MM.1S (cell line): ENCODE measurements around the gene DCXR.

Experiments
- DNase-seq: peaks from one replicate; pipeline ENCODE4 v3.0.0-alpha.2; 2015
- H2AFZ ChIP-seq: fragments of 300-600 bp; sonication (generic); 2 replicates; pipeline ENCODE4 v1.6.0; 2016; ENCODE audit warnings: antibody characterized with exemption, low read length
- H3F3A ChIP-seq: fragments of 300-600 bp; sonication (generic); 2 replicates; pipeline ENCODE4 v1.6.1; 2016; ENCODE audit warnings: mild to moderate bottlenecking, antibody characterized with exemption, low read length, moderate library complexity, mixed read lengths; ENCODE audit not compliant: insufficient read depth
- H3K27ac ChIP-seq: fragments of 300-600 bp; sonication (generic); 2 replicates; pipeline ENCODE4 v1.5.1; 2016; ENCODE audit warnings: mild to moderate bottlenecking, low read length
- H3K27me3 ChIP-seq: fragments of 300-600 bp; sonication (generic); replicated peaks from 2 replicates; pipeline ENCODE4 v1.6.0; 2016; ENCODE audit warnings: low read length; ENCODE audit not compliant: insufficient read depth
- H3K36me3 ChIP-seq: fragments of 300-600 bp; sonication (generic); replicated peaks from 2 replicates; pipeline ENCODE4 v1.6.1; 2016; ENCODE audit warnings: mild to moderate bottlenecking, low read length, mixed read lengths; ENCODE audit not compliant: insufficient read depth
- H3K4me1 ChIP-seq: fragments of 300-600 bp; sonication (generic); 2 replicates; pipeline ENCODE4 v1.6.1; 2016; ENCODE audit warnings: low read length, mixed read lengths
- H3K4me2 ChIP-seq: fragments of 300-600 bp; sonication (generic); 2 replicates; pipeline ENCODE4 v1.6.0; 2016; ENCODE audit warnings: low read depth, low read length
- H3K4me3 ChIP-seq: fragments of 300-600 bp; sonication (generic); 2 replicates; pipeline ENCODE4 v1.5.1; 2016; ENCODE audit warnings: low read length, mixed read lengths
- H3K79me2 ChIP-seq: fragments of 300-600 bp; sonication (generic); 2 replicates; pipeline ENCODE4 v1.6.1; 2016; ENCODE audit warnings: mixed run types, low read length, mixed read lengths
- H3K9ac ChIP-seq: fragments of 300-600 bp; sonication (generic); 2 replicates; pipeline ENCODE4 v1.6.1; 2016; ENCODE audit warnings: low read length, mixed read lengths
- H3K9me2 ChIP-seq: fragments of 300-600 bp; sonication (generic); replicated peaks from 2 replicates; pipeline ENCODE4 v1.6.1; 2016; ENCODE audit warnings: mild to moderate bottlenecking, low read length, mixed read lengths; ENCODE audit not compliant: insufficient read depth
- H3K9me3 ChIP-seq: fragments of 300-600 bp; sonication (generic); replicated peaks from 2 replicates; pipeline ENCODE4 v1.6.1; 2016; ENCODE audit warnings: mild to moderate bottlenecking, low read length, mixed read lengths; ENCODE audit not compliant: insufficient read depth
- H4K20me1 ChIP-seq: fragments of 300-600 bp; sonication (generic); 2 replicates; pipeline ENCODE4 v1.6.1; 2016; ENCODE audit warnings: mild to moderate bottlenecking, low read length, moderate library complexity, mixed read lengths; ENCODE audit not compliant: insufficient read depth
- EZH2 ChIP-seq: fragments of 300-600 bp; sonication (generic); optimal IDR thresholded peaks from 2 replicates; pipeline ENCODE3; 2017; ENCODE audit warnings: low read depth, mild to moderate bottlenecking, antibody characterized with exemption, low read length, mixed read lengths
- EZH2phosphoT487 ChIP-seq: fragments of 300-600 bp; sonication (generic); IDR thresholded peaks from 2 replicates; pipeline ENCODE4 v1.6.1; 2018; ENCODE audit warnings: antibody characterized with exemption, low read length
- TF ChIP-seq, protein P1 (sequence below): fragments of 300-600 bp; sonication (generic); IDR thresholded peaks from 2 replicates; pipeline ENCODE4 v1.5.1; 2016; ENCODE audit warnings: antibody characterized with exemption, low read length, mixed read lengths

The DCXR gene

DNA sequence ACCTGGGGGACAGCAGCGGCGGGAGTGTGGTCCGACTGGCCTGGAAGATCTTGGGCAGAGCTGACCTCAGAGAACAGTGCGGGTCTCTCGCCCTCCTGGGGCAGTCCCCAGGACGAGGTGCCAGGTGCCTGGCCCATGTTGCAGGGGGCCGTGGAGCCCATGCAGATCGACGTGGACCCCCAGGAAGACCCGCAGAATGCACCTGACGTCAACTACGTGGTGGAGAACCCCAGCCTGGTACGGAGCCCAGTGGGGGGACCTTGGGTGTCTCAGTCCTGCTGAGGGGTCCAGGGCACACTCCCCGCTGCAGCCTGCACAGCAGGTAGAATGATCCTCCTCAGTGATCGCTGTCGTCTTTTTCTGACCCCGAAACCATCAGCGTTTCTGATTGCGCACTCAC, 15.6 kb upstream of the DCXR start:
- peaks cover 7% of the 10 kb centered on the region; the same call in 1 of the 2 replicates for H3K4me1 ChIP-seq
- no peak overlapping the region for H3K27ac ChIP-seq
- no peaks in the 10 kb centered on the region for H4K20me1 ChIP-seq
- TF ChIP-seq EZH2 (no peak), EZH2phosphoT487 (no peak)
- TF ChIP-seq, protein P1, sequence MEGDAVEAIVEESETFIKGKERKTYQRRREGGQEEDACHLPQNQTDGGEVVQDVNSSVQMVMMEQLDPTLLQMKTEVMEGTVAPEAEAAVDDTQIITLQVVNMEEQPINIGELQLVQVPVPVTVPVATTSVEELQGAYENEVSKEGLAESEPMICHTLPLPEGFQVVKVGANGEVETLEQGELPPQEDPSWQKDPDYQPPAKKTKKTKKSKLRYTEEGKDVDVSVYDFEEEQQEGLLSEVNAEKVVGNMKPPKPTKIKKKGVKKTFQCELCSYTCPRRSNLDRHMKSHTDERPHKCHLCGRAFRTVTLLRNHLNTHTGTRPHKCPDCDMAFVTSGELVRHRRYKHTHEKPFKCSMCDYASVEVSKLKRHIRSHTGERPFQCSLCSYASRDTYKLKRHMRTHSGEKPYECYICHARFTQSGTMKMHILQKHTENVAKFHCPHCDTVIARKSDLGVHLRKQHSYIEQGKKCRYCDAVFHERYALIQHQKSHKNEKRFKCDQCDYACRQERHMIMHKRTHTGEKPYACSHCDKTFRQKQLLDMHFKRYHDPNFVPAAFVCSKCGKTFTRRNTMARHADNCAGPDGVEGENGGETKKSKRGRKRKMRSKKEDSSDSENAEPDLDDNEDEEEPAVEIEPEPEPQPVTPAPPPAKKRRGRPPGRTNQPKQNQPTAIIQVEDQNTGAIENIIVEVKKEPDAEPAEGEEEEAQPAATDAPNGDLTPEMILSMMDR: no peak
- H3K27me3 ChIP-seq: no peaks in the 10 kb centered on the region
- no peak overlapping the region for H2AFZ ChIP-seq
- no peaks in the 10 kb centered on the region for H3K9me2 ChIP-seq
- DNase-seq: no peak
- H3F3A ChIP-seq: no peaks in the 10 kb centered on the region; the same call in 1 of the 2 replicates
- H3K79me2 ChIP-seq: peaks cover 24% of the 10 kb centered on the region
- peak overlapping the region; percentile 83; the same call in 1 of the 2 replicates for H3K4me3 ChIP-seq
- H3K4me2 ChIP-seq: peak overlapping the region; percentile 98
- no peak overlapping the region for H3K9ac ChIP-seq
- H3K36me3 ChIP-seq: no peaks in the 10 kb centered on the region
- H3K9me3 ChIP-seq: no peaks in the 10 kb centered on the region

DNA sequence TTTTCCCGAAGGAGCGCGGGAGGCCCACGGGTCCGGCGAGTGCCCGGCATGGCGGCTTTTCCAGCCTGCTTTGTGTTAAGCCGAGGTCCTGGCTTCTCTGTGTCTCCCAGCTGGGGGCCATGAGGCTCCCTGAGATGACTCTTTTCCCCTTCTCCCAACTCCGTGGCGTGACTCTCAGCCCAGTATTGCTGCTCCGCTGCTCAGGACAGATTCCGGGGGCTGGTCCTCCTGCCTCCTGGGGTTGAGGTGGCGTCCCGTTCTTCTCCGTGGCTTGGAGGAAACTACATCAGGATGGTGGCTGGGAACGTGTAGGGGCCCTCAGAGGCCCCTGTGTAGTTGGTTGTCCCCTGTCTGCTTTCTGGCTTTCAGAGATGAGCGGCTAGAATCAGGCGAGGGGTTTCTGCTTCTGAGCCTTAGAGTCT, 15.2 kb upstream of the DCXR start:
- TF ChIP-seq, protein P1: no peak
- TF ChIP-seq EZH2phosphoT487: no peak
- TF ChIP-seq EZH2: no peak
- Histone ChIP-seq H3K27ac (no peak overlapping the region), H3K4me3 (peak overlapping the region; percentile 83), H3K9ac (peak overlapping the region; percentile 77; the same call in 1 of the 2 replicates), H3K9me3 (no peaks in the 10 kb centered on the region), H3K36me3 (no peaks in the 10 kb centered on the region), H3K79me2 (peaks cover 24% of the 10 kb centered on the region), H3F3A (no peaks in the 10 kb centered on the region), H3K27me3 (no peaks in the 10 kb centered on the region), H3K4me2 (peak overlapping the region; percentile 98), H3K4me1 (peaks cover 7% of the 10 kb centered on the region; the same call in 1 of the 2 replicates), H4K20me1 (no peaks in the 10 kb centered on the region), H3K9me2 (no peaks in the 10 kb centered on the region), H2AFZ (no peak overlapping the region)
- DNase-seq: no peak

DNA sequence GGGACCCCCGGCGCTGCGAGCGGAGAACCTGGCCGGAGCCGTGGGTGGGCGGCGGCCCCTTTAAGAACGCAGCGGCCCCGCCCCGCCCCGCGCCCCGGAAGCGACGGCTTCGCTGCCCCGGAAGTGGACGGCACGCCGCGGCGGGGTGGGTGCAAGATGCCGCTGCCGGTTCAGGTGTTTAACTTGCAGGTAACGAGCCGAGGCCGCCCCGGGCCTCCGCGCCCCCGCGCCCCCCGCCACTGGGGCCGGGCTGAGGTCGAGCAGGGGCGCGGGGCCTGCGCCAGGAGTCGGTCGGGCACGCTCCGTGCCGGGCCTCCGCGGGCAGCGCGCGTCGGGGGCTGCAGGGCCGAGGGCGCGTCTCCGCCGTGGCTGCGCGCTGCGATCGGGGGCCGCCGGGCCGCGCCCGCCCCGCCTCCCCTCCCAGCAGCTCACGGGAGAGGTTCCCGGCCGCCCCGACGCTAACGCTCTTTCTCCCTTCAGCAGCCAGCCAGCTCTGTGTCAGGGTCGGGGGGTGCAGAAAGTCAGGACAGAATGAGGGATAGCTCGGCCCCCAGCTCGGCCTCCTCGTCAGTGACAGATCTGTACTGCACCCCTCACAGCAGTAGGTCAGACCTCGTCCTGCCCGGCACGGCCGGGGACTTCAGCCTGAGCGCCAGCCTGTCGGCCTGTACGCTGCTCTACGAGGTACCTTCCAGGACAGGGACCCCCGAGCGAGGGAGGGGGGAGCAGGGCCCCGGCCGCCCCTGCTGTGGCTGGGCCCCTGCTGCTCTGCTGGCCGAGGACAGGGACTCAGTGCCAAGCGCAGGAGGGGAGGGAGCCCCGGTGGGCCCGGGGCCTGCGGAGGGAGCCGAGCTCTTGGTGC, 14.5 kb upstream of the DCXR start, which contains the start of the genes GPS1 and RFNG:
TSS of gene GPS1 (plus strand) at position 123 of the 862 bp plus-strand sequence. CDS start at position 157, 34 bp downstream.
TSS of gene RFNG (minus strand) at position 36 of the 862 bp plus-strand sequence. CDS start 45 bp downstream, outside the sequence.
- DNase-seq: peak; percentile 83
- peak within 1 kb of the TSS; percentile 83 for H3K4me3 ChIP-seq
- H3K79me2 ChIP-seq: peaks cover 24% of the 10 kb centered on the region
- peak within 1 kb of the TSS; percentile 98 for H3K4me2 ChIP-seq
- H3K9ac ChIP-seq: peak within 1 kb of the TSS; percentile 77
- H3F3A ChIP-seq: no peaks in the 10 kb centered on the region
- H3K9me2 ChIP-seq: no peaks in the 10 kb centered on the region
- no peak within 1 kb of the TSS for H3K27ac ChIP-seq
- no peaks in the 10 kb centered on the region for H3K27me3 ChIP-seq
- H3K36me3 ChIP-seq: no peaks in the 10 kb centered on the region; the same call in 1 of the 2 replicates
- TF ChIP-seq, protein P1: no peak
- no peak for TF ChIP-seq EZH2
- TF ChIP-seq EZH2phosphoT487: no peak
- no peaks in the 10 kb centered on the region for H3K9me3 ChIP-seq
- peaks cover 7% of the 10 kb centered on the region; the same call in 1 of the 2 replicates for H3K4me1 ChIP-seq
- H2AFZ ChIP-seq: peak within 1 kb of the TSS; percentile 51
- no peaks in the 10 kb centered on the region for H4K20me1 ChIP-seq
